ENCODE results near the gene LINC01488.

DNA sequence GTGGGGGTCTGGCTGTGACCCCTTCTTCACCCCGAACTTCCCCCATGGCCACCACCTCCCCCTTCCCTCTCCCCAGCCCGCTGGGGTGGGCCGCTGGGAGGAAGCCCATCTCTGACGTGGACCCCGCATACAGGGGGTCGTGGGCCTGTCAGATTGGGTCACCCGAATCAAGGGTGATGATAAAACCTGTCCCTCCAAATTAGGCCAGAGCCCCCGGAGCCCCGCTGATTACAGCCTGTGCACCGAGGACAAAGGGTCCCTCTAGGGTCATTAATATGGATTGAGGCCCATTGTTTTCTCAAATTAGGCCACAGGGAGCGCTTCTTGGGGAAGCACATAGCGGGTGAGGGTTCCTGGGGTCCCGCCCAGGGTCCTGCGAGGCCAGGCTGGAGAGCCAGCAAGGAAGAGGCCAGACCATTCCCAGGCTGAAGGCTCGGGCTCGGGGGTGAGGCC lies 4.9 kb upstream of the LINC01488 start:
- TF ChIP-seq POLR2A (IDR thresholded peaks at IDR 0.05) = no peak
- TF ChIP-seq, protein P1, sequence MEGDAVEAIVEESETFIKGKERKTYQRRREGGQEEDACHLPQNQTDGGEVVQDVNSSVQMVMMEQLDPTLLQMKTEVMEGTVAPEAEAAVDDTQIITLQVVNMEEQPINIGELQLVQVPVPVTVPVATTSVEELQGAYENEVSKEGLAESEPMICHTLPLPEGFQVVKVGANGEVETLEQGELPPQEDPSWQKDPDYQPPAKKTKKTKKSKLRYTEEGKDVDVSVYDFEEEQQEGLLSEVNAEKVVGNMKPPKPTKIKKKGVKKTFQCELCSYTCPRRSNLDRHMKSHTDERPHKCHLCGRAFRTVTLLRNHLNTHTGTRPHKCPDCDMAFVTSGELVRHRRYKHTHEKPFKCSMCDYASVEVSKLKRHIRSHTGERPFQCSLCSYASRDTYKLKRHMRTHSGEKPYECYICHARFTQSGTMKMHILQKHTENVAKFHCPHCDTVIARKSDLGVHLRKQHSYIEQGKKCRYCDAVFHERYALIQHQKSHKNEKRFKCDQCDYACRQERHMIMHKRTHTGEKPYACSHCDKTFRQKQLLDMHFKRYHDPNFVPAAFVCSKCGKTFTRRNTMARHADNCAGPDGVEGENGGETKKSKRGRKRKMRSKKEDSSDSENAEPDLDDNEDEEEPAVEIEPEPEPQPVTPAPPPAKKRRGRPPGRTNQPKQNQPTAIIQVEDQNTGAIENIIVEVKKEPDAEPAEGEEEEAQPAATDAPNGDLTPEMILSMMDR (IDR thresholded peaks at IDR 0.05) = no peak
